CD4-positive, alpha-beta T cell treated with Interleukin-17A for 1 hour (primary cell): ENCODE measurements around the gene CIB4.
"Not testable (repeated sequence)": the region's sequence is repeated elsewhere in the genome, so short reads cannot be mapped to it uniquely, and the experiment has no call there.

Experiments used
- DNase-seq: peaks from one replicate; pipeline ENCODE4 v3.0.0-alpha.2; 2020

Gene CIB4

DNA sequence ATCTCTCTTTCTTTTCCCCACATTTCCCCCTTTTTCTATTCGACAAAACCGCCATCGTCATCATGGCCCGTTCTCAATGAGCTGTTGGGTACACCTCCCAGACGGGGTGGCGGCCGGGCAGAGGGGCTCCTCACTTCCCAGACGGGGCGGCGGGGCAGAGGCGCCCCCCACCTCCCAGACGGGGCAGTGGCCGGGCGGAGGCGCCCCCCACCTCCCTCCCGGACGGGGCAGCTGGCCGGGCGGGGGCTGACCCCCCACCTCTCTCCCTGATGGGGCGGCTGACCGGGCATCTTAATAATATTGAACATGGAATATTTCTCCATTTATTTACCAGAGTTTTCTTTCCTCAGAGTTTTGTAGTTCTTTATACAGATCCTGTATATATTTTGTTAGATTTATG lies 24.1 kb upstream of the CIB4 start:
- DNase-seq = not testable (repeated sequence)

DNA sequence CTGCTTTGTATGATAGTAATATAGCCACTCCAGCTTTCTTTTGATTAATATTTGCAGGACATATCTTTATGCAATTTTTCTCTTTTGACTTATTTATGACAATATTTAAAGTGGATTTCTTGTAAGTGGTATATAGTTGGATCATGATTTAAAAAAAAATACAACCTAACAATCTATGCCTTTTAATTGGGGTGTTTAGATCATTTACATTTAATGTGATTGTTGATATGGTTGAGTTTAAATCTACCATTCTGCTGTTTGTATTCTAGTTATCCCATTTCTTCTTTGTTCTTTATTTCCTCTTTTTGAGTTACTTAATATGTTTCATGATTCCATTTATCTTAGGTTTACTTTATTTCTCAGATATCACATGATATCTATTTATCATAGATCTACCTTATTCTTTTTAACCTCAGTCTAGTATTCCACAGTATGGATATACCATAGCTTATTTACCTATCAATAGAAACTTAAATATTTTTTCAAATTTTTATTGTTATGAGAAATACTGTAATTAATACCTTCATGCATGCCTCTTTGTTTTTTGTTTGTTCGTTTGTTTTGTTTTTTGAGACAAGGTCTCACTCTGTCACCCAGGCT lies 19.3 kb upstream of the CIB4 start:
- no peak for DNase-seq

DNA sequence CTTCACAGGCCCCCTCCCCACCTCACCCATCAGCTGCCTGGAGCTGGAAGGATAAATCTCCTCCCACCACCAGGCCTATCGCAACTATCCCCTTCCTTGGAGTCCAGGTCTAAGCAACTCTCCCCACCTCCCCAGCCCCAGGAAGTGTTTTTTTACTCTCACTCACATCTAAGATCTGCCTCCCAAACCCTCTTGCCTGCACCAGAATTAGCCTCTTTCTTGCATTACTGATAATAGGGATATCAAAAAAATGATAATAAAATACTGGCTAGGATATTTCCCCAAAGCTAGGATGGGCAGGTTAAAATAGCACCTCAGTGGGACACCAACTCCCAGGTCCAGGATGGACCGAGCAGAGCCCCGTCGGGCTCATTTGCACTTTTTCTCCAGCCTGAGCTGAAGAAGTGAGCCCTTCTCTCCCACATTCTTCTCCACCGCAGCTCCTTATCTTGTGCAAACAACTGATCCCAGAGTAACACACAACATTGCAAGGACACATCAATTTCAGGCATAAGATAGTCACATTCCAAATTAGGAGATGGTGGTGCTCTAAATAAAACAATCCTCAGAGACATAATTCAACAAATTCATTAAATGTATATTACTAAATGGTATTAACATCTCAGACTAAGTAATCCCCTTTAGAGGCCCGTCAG lies 17.7 kb upstream of the CIB4 start:
- DNase-seq = no peak

DNA sequence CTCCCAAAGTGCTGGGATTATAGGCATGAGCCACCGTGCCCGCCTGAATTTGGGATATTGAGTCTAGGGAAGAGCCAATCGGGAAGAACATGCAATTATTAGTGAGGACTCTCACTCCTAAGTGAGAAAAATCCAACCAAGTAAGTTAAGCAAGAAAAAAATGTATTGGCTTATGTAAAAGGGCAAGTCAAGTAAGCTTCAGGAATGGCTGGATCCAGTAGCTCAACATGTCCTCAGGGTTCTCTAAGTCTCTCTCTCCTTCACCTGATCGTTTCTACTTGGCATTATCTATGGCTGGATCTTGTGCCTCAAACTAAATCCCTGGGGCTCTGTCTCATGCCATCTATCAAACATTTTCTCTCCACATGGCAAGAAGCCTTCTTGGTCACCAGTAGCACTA lies 16.1 kb upstream of the CIB4 start:
- no peak for DNase-seq

DNA sequence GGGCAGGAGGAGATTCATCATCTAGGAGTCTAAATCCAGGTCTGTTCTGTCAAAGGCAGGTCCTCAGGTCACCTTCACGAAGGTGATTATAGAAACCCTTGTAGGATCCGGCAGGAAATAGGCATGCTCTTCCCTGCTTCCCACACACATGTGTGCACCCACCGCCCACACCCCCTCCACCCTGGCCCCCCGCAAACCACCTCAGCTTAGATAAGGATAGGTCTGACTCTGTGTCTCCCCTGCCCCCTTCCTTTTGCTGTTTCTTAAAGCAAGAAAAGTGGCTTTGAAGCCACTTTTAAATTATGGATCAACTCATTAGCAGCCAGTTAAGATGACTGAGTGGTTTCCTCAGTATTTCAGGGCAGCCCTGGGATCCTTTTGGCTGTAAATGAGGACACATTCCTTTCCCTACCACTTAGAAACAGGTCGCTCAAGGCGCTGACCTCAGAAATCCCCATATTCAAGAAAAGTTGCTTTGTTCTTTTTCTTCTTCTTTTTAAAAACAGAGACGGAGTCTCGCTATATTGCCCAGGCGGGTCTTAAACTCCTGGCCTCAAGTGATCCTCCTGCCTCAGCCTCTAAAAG lies 14.5 kb upstream of the CIB4 start:
- no peak for DNase-seq

DNA sequence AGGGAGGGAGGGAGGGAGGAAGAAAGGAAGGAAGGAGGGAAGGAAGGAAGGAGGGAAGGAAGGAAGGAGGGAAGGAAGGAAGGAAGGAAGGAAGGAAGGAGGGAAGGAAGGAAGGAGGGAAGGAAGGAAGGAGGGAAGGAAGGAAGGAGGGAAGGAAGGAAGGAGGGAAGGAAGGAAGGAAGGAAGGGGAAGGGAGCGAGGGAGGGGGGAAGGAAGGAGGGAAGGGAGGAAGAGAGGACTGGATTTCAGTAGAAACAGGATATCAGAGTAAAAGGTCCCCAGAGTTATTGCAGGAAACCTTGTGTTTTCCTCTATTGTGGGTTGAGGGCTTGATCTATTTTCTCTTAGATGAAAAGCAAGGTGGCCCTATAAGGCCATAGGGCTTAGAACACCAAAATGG lies 14.0 kb upstream of the CIB4 start:
- DNase-seq = not testable (repeated sequence)

DNA sequence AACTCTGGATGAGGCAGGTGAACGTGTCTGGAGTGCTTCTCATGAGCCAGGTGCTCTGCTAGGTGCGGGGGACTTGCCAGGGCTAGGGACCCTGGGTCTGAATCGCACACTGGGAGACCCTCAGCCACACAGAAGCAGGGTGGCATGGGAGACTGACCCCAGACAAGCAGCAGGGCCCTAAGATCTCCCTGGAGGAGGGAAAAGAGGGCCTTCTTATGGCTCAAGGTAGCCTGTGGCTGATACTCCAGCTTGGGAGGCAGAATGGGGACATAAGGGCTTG lies 12.8 kb upstream of the CIB4 start:
- no peak for DNase-seq

DNA sequence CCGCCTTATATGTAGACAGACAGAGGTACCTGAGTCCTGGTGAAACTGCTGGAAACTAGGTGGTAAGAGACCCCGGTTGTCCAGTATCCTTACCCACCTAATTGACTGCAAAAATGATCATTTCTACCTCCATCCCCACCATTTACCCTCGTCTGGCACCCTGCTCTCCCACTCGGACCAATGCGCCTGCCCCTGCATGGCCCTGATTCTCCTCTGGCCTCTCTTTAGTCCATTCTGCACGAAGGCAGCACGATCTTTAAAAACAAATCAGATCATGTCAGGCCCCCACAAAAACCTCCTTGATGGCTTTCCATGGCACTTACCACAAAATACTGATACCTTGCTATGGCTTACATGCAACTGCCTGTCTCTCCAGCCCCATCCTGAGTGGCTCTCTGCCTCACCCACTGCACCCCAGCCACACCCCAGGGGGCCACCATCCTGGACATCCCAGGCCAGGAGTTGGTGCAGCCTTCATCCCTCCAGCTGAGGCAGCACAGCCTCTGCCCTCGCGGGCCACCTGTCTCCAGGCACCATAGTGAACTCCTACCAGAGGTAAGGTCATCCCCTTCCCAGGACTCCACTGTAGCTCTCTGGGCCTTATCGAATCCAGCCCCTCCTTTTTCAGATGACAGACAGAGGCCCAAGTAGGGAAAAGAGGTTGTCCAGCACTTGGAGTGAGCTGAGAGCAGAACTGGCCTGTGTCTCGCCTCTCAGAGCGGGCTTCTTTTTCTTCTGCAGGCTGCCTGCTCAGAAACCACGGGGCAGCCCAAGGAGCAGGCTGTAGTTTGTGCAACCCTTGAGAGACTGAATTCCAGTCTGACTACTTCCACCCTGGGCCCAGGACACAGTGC lies 12.3 kb upstream of the CIB4 start:
- DNase-seq = no peak

DNA sequence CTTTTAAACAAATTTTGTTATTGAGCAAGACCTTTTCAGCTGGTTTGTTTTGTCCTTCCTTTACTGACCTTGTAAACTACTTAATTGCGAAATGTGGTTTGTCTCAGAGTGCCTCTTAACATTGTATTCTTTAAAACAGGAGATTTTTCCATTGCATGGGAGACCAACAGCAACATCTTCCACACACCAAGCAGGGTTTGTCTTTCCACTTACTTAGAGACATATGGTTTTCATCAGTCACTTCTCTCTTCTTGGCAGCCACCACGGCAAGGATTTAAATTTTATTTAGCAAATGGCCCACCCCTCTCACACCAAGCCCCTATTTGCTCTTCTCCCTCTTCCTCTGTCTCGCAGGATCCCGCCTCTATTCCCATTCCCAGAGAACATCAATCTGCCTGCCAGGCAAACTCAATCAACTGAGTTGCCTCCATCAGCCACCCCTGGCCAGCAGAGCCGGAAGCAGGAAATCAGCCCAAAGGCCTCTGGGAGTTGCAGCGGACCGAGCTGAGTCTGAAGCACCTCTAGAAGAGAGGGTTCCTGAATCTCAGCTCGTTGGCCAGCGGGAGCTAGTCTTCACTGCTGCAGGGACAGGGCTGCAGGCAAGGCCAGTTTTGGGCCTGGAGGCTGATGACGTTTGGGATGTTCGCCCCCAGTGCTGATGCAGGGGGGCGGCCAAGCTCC lies 11.3 kb upstream of the CIB4 start:
- DNase-seq = no peak

DNA sequence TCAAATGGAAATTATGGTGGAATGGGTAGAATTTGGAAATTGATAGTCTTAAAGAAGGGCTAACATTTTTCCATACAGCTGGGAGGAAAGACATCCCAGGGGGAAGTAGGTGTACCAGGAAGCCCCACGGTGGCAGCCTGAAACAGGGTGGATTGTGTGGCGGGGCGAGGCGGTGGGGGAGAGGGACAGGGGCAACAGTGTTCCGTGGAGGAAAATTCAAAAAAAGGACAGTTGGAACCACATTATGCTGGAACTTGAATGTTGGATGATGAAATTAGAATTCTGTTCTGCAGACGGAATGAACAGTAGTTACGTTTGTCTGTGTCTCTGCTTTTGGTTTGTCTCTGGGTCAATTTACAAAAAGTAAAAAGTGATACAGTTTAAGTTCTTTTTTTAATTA lies 10.6 kb upstream of the CIB4 start:
- no peak for DNase-seq

DNA sequence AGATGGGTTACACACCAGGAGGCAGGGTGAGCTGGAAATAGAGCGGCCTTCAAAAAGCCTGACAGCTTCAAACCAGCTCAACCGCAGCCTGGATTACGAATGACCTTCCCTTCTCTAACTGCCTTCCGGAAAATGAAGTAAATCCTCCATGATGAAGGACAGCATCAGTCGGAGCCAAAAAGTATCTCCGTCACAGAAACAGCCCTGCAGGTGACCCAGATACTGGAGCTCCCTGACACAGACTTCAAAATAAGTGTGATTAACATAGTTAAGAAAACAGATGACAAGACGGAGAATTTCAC lies 10.3 kb upstream of the CIB4 start:
- no peak for DNase-seq

DNA sequence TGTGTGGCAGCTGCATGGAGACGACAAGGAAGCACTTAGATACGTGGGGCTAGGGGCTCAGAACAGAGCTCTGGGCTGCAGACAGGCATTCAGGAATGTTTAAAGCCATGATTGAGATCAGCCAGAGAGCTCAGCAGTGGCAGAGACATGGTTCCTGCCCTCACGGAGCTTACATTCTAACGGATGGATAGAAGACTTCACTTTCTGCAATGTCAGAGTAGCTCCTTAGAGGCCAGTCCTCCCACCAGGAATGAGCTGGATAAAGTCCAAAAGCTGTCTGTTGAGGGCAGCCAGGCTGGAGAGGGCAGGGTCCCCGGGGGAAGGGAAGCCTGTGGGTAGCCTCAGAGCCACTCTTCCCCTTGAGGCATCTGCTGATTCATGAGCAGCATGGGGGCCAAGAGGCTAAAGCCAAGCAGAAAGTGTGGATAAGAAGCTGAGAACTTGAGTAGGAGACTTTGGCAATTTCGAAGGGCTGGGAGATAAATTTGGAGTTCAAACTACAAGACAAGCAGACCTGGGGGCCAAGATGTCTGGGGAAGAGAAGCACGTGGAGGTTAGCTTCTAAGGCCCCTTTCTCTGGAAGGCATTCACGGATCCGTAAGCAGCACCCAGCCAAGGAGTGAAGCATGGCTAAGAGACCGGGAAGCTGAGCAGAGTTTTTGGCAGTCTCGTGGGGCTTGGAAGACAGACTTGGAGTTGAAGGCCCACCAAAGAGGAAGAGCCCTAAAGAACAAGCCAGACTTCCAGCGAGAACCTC lies 9.7 kb upstream of the CIB4 start:
- DNase-seq = no peak

DNA sequence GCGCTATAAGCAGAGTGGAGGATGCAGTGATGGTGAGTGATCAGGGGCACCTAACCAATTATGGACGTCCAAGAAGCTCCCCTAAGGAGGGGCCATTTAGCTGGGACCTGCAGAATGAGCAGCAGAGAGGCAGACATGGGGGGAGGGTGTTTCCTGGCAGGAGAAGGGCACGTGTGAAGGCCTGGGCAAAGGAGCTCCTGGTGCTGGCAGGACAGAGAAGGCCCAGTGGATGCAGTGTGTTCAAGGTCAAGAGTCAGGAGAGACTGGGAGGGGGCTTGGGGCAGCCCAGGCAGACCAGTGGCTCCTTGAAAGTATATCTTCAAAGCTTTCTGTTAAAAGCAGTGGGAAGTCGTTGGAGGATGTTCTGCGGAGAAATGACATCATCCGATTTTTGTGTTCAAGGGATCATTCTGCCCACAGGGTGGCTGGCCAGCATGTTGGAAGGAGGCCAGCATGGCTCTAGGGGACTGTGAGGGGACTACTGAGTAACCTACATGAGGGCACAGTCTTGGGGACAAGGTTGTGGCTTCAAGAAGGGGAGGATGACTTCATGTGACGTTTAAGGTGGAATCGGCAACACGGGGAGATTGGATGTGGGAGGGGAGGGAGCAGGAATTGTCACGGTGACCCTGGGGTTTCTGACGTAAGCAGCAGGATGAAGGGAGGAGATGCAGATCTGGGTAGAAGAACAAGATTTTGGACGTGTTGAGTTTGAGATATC lies 9.0 kb upstream of the CIB4 start:
- DNase-seq = no peak

DNA sequence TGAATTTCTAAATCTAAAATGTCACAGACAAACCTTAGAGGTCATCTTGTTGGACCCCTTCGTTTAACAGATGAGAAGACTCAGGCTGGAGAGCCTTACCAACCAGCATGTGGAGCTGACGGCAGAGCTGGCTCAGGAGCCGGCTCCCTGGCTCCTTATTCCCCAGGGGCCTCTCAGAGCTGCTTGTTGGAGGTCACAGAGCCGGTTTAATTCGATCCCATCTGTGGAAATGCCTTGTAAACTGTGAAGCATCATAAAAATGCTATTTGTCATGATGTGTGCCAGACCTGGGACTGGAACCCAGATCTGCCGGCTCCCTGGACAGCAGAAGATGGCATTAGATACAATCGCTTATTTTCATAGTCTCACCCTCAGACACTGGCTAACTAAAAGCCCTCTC lies 8.2 kb upstream of the CIB4 start:
- DNase-seq = no peak

DNA sequence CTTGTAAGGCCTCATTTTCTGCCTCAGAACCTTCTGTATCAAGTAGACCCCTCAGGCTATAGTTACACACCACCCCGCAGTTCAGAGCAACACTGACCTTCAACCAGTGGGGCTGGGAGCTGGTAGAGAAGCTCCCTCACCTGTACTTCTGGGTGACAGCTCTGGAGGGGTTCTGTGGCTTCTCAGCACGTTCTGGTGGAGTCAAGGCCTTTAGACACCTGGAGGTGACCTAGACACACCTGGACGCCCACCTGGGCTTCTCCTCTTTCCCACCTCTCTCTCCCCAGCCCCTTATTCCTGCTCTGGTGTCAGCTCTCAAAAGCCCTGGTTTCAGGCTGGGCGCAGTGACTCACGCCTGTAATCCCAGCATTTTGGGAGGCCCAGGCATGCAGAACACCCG lies 7.3 kb upstream of the CIB4 start:
- no peak for DNase-seq

DNA sequence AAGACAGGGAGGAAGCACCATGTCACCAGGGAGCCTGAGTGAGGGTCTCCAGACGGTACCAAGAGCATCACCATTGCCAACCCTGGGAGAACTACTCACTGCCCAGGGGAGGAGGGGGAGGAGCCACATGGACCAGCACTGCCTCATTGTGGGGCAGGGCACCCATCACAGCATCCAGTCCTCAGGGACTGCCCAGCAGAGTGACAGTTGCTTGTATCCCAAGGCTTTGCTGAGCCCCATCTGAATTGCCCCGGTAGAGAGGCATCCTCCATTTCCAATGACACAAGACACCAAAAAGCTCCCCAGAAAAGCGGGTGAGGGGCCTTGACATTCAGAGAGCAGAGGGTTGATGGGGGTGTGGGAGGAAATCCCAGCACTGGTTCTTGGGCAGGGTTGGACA lies 6.8 kb upstream of the CIB4 start:
- DNase-seq = no peak

DNA sequence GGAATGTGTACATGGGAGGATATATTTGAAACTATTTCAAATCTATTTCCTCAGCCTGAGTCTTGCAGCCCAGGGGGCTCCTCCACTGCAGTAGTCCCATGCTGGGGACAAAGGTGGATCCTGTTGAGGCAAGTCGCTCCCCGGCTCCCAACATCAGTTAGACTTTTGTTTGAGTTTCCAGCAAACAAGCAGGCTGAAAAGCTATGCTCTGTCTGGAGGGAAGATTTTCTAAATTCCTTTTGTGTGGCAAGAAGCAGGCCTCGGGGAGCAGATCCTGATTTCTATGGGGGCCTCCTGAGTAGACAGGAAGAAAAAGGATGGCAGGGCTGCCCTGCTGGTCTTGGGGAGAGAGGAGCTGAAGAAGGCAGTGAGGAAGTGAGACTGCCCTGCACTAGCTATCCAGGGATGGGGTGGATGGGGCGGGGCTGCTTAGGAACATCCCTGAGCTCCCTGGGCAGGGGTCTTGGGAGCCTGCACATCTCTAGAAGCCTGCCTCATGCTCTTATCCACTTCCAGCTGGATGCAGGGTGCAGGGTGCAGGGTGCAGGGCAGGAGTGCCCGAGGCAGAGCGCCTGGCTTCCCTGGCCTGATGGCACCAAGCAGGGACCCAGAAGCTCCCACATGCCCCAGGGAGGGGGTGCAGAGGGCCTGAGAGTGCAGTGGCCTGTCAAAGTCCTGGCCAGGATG lies 6.0 kb upstream of the CIB4 start:
- no peak for DNase-seq

DNA sequence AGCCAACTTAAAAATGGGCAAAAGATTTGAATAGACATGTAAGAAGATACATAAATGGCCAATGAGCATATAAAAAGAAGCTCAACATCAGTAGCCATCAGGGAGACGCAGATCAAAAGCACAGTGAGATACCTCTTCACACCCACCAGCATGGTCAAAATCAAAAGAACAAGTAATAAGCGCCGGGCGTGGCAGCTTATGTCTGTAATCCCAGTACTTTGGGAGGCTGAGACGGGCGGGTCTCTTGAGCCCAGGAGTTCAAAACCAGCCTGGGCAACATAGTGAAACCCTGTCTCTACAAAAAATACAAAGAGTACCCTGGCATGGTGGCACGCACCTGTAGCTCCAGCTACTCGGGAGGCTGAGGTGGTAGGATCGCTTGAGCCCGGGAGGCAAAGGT lies 4.6 kb upstream of the CIB4 start:
- DNase-seq = no peak

DNA sequence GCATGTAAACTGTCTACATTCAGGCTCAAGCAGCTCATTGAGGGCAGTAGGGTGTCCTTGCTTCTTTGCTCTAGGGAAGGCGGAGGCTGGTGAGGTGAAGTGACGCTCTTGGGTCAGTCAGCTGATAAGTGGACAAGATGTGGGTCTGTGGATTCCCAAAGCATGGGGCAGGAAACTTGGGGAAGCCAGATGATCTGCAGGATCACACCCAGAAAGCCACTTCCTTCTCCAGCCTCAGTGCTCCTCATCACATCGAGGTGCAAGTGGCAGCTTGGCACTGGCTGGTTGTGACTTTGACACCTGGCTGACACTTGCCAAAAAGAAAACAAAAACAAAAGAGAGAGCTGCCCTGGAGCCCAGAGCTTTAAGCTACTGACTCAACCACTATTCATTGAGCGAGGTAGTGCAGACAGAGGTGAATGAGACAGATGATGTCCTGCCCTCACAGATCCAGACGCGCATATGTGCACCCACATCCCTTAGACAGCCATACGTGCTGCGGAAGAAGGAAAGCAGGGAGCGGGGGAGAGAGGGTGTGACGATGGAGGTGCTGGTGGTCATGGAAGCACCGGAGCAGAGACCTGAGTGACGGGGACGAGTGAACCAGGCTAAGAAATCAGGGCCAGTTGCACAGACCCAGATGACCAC lies 3.1 kb upstream of the CIB4 start:
- no peak for DNase-seq

DNA sequence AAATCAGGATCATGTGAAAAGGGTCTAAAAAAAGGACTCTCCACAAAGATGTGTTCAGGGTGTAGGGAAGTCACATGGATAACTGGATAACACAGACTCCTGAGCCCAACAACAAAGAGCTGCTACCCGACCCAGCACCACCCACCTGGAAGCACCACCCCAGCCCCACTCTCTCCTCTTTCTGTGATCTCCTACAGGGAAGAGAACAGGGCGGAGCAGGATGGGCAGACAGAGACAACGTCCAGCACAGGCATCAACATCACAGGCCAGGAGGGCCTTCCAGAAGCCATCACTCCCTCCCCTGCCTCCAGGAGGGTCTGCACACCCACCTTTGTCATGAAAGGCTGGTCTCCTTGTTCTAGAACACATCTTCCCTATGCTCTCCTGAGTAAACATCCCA lies 1.3 kb upstream of the CIB4 start:
- DNase-seq = no peak

DNA sequence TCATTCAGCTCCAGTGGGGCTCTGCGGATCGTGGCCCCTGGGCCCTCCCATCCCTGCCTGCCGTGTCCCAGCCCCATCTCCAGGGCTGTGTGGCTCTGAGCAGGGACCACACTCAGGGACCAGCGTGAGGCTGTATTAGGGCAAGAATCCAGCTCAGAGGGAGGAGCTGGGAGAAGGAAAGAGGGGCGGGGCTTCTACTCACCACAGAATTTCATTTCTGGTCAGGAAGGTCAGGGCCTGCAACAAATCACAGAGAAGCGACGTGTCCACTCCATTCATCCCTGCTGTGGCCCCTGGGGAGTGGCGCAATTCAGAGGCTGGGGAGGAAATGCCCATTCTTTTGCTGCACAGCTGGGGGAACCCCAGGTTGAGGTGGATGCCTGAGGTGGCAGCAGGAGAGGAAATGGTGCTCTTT lies 828 bp downstream of the CIB4 start:
- DNase-seq = no peak
